SIG-M5 treated with dmso at 0.1 percent for 504 hours (cell line): ENCODE data around the gene DIAPH2.
A peak's percentile ranks its signal among the peaks of the same experiment; 100 is the strongest.

Experiments used
- DNase-seq: peaks from one replicate; lab custom pipeline; 2025; ENCODE audit not compliant: unreplicated experiment; lab: John Stamatoyannopoulos, UW

Gene DIAPH2

DNA sequence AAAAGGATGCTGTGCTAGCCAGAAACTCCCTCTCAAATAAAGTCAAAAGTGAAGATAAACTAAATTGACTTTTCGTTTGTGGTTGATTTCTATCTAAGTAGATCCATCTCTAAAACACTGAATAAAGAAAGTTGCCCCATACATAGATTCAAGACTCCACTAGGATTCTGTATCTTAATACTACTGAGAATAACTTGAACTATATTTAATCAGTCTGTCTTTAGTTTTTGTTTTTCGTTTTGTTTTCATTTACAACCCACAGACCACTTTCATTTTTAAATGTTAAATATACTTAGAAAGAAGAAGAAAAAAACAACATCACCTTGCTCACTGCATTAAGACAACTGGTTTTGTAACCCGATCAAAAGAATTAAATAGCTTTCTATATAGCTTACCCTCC is 854.1 kb downstream of the DIAPH2 start:
- DNase-seq = no peak

DNA sequence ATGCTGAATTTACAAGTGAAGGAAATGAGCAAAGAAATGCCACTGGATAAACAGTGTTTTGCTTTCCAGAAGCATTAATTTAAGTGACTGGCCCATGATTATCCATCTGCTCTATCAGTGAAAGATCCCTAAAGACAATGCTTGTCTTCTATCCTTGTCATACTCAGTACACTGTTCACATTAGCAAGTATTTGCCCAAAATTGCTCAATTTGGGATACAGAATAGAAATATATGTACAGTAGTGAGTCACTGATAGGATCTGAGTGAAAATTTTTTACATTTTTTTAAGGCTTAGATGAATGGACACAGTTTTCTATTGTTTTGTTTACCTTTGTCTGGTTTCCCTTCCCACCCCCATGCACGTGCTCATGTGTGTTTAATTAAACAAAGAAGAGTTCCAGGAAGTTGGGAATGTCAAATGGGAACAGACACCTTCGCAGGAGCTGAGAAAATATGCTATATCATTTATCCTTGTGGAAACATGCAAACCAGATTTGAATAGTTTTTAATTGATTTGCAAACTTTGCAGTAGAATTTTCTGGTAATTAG is 855.4 kb downstream of the DIAPH2 start:
- DNase-seq = no peak

DNA sequence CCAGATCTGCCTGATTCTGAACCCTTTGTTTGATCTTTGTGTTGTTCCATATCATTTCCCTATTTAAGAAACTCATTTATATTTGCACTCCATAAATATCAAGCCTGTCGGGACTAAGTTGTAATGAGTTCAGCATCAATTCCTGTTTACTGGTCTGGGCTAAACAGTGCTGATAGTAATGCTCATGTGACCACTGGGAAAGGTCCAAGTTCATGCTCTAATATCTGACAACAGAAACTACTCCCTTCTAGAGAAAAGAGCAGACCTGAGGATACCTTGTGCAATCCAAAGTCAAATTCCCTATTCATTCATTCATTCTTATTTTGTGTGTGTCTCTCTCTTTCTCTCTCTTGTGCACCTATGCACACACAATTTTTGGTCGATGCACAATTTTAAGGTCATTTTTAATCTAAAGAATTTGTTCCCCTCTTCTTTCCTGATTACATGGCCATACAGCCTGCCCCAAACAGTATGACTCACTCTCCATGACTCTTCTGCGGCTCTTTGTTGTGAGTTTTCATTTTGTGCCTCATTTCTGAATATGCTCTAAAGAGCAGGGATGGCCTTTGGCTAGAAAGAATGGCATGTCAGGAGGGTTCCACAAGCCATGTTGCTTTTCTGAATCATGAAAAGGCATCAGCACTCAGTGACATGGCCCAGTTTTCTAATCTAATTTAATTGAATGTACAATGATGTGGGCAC is 863.4 kb downstream of the DIAPH2 start:
- no peak for DNase-seq

DNA sequence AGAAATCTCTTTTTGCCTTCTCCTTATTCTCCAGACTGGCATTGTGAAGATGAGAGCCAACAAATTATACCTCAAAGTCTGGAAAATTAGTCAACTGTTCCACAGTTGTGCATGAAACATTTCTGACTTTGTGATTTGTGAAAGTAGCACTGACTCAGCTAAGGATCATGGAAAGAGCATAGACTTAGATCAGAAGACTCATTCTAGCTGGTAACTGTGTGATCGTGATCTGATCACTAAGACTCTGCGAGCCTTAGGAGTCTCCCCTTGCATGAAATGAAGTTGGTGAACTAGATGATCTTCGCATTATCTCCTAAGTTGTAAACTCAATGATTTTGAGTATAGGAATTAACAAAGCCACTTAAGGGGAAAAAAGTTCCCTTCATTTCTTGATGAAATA is 867.2 kb downstream of the DIAPH2 start:
- no peak for DNase-seq

DNA sequence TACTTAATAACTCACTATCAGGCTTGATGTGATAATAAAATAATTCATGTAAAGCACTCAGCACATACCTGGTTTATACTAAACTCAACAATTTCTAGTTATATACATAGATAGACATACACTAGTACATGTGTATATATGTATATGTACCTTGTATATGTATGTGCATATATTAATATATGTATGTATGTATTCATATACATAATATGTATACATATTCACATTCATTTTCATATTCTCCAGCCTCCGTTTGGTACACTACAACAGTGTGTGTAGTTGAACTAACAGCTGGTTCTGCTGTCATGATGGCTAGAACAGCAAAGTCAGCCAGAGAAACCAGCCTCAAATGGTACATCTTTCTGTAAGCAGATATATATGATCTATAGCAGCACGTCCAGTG is 869.2 kb downstream of the DIAPH2 start:
- DNase-seq = no peak

DNA sequence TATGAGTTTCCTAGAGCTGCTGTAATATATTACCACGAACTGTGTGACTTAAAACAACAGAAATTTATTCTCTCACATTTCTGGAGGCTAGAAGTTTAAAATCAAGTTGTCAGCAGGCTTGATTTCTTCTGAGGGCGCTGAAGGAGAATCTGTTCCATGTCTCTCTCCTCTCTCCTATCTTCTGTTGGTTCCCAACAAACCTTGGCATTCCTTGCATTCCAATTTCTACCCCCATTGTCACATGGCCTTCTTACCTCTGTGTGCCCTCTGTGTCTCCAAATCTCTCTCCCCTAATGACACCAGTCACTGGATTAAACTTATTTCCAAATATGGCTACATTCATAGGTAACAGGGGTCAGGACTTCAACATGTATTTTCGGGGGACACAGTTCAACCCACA is 871.7 kb downstream of the DIAPH2 start:
- DNase-seq = no peak

DNA sequence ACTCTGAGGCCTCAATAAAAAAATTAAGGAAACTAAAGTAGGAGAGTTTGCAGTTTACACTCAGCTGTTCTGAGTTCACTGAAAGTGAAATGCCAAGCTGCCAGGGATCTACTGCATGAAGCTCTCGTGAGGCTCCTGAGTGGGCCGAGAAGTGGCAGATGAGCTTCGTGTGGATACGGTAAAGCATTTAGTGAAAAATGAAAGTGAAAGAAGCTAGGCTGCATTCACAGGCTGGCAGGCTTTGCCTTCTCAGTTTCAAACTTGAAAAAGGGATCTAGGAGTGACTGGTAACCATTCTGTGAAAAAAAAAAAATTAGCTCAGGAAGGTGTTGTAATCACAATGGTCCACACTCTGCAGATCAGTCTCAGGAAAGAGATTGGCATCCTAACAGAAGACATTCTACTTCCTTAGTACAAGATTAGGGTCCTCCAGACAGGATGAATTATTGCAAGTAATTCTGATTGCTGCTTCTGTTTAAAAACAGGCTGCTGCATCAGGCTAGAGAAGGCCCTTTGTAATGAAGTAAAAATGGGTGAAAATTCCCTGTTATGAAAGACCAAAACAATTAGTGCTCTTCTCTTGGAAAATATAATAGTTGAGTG is 879.0 kb downstream of the DIAPH2 start:
- DNase-seq = peak; percentile 74

DNA sequence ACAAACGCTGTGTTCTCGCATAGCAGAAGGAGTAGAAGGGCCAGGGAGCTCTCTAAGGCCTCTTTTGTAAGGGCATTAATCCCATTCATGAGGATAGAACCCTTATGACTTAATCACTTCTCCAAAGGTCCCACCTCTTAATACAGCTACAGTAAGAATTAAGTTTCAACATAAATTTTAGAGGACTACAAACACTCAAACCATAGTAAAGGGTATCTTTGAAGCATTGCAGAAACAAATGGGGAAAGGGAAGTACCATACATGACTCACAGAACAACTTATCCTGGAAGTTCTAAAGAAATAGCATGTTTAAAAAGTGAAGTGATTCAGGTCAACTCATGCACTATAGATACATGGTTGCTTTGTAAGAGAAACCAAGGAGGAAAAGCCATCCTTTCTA is 879.9 kb downstream of the DIAPH2 start:
- DNase-seq = peak; percentile 21

DNA sequence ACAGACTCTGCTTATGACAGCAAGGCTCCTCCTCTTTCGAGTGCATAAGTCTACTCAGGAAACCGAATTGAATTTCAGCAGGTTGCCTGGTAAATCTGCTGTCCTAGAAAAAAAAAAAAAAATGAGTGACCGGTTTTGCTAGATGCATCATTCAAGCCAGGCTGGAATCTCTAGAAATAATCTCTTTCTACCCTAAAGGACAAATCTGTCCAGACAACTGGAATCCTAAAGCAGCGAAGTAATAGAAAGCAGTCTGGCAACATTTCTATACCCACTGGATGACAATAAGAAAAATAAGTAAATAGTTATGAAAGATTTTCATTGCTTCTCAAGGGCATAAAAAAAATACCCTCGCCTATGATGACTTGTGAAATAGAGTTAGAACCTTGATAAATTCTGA is 902.5 kb downstream of the DIAPH2 start:
- peak; percentile 33 for DNase-seq

DNA sequence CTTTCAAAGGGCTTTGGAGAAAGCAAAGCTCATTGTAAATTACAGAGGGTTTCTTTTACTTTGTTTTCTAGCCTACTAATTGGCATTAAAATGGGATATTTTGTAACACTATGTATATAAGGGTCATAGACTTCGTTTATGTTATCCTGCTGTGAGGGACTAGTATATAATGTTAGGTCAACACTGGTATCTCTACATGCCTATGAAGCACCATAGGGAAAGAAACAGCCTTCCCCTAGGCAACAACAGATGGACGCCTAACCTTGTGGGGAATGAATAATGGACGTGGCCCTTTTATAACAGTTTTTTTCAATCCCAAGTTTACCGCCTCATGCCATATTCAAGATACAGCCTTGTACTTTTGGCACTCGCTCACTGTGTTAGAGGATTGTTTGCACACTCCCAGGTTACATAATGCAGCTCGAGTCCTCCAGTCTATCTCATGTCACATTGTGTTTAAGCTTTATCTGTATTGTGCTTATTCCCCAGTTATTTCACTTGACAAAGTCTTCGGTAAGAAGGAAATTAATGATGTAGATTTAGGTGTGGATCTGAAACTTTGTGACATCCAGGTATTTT is 910.1 kb downstream of the DIAPH2 start:
- no peak for DNase-seq

DNA sequence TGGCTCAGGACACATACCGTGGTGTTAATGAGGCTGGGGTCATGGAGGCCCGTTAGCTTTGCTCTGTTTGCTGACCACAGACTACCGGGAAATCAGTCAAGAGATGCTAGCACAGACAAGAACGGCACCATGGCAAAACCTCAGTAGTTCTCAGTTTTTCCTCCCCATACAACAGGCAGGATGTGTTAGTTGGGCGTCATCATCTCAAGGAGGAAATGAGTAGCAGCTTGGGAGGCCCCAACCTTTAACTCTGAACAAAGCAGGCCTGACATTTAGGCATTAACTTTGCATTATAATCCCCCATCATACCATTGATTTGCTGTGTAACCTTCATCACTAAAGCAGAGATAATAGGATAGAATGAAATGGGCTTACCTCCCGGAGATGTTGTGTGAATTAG is 913.3 kb downstream of the DIAPH2 start:
- no peak for DNase-seq

DNA sequence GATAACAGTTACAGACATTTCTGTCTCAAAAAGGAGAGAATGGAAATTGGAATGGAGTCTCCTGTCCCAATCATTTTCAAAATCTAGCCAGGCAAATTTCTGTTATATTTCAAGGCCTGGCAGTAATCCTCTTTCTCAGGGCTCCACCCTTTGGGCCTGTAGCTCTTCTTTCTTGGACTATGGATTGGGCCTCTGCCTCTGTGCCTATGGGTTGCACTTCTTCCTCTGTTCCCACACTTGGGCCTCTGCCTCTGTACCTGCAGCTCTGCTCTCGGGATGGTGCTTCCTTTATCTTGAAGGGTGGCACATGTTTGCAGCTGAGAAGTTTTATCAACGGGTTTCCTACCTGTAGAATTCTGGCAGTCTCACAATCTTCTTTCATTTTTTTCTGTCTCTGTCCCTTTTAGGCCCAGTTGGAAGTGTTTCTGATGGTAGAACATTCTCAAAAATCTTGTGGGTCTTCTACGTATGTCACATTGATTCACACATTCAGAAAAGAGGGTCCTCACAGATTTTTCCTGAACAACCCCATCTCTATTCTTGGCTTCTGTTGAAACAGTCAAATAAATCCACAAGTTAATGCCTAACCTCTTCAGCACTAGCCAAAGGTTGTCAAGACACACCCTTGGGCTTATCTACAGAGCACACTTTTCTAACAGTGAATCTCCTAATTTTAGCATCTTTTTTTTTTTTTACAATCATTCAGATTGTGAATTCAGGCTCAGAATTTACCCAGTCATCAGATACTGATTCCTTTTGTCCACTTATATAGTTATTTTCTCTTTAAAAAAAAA is 918.0 kb downstream of the DIAPH2 start:
- DNase-seq = no peak

DNA sequence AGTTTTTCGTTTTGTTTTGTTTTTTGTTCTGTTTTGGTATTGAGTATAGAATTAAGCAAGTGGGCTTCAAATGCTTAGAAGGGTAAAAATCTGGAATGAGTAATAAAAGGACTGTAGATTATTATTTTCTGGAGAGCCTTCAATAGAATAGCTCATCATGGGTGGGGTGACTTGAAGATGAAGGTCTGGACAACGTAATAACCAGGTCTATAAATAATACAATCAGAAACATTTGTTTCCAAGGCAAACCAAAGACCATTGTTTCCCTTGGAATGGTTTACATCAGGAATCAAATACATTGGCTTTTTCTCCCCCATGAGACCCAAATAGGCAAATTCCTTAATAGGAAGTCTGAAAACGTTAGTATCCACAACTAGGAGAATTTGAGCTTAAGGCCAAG is 920.6 kb downstream of the DIAPH2 start:
- DNase-seq = no peak

DNA sequence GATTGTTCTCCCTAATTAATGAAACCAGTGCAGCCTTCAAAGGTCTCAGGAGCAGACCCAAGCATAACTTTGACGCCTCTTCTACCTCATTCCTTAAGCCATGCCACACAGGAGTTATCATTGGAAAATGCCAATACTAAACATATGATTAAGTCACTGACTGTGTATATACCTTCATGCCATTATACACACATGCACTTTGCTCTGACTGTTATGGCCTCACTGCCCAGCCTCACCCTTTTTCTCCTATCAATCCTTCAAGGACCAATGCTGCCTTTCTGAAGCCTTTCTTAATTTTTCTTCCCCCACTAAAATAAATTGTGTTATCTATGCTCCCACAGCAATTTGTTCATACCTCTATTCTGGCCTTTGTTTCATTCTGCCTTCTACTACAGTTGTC is 924.7 kb downstream of the DIAPH2 start:
- no peak for DNase-seq

DNA sequence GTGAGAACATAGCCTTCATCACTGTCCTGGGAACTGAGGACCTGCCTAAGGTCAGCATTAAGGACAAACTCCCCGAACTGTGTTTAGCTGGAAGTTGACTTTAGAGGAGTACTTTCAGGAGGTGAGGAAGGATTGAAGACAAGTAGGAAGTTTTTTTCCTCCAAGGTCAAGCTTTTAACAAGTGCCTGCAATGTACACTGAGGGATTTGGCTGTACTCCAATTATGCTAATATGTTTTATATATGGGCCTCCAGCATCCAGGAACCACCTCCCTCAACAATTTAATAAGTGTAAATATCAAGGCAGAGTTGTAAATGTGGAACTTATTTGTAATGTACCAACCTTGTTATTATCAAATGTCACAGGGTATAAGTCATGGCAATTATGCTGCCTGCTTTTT is 925.3 kb downstream of the DIAPH2 start:
- DNase-seq = no peak

DNA sequence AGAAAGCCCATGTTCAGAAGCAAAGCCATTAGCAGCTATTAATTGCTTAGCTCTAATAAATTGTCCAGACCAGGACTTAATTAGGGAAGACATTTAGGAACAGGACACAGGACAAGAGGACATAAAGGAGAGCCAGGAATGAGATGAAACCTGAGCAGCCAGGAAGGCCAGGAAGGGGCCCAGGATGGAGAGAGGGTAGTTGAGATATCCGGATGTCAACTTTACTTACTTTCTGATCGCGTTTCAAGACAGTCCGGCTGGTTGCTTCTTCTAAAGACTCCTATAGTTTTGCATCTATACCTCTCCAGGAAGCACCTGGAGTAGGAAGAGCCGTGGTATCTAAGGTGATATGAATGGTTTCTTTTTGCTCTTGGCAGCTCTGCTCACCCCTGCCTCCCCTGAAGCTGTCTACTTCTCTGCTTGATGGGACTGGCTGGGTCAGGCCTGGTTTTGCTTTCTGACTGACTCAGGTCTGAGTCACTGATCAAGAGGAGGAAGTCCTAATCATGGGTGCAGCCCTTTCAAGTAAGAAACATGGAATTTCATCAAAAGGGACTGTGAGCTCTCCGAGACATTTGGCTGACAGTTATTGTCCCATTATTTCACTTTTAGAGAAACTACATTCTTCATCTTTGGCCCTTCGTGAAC is 932.4 kb downstream of the DIAPH2 start:
- peak; percentile 8 for DNase-seq

DNA sequence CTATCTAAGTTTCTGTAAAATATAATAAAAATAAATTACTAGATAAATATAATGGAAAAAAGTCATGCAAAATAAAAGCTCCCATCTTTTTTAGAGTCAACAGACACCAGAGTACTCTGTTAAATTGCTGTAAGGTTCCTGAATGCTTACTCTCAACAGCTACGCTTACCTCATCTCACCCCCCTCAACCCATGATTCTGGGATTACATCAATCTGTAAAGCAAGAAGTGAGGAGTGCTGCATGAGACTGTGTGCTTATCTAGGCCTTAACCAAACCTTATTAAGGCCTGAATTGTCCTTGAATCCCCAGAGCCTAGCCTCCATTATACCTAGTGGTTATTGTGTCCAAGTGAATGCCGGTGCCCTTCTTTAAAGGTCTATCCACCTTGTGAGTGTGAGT is 934.9 kb downstream of the DIAPH2 start:
- no peak for DNase-seq

DNA sequence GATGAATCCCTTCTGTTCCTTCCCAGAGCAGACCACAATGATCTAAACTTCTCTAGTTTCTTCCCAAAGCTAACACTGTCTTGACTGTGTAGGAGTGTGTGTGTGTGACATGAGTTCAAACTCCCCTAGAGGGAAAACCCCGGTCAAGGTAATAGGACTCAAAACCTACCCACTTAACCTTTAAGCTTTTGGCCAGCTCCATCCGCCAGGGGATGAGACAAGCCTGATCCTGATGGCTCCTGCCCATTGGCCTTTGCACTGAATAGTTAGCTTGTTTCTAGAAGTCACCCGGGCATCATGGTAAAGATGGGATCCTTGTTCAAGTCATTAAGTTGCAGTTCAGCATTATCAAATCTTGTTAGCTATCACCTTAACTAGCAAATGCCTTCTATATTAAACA is 937.5 kb downstream of the DIAPH2 start:
- no peak for DNase-seq

DNA sequence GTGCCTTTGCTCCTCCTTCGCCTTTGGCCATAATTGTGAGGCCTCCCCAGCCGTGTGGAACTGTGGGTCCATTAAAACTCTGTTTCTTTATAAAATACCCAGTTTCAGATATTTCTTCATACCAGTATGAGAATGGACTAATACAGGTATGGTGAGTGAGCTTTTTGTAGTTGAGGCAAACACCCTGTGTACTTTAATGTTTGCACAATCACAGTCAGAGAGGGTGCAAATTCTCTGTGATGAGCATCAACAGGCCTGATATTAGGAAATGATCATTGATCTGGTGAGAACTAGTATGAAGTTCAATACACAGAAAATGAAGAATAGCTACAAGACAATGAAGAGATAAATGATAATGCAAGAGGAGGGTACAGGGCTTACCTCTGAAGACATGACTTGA is 943.7 kb downstream of the DIAPH2 start:
- no peak for DNase-seq

DNA sequence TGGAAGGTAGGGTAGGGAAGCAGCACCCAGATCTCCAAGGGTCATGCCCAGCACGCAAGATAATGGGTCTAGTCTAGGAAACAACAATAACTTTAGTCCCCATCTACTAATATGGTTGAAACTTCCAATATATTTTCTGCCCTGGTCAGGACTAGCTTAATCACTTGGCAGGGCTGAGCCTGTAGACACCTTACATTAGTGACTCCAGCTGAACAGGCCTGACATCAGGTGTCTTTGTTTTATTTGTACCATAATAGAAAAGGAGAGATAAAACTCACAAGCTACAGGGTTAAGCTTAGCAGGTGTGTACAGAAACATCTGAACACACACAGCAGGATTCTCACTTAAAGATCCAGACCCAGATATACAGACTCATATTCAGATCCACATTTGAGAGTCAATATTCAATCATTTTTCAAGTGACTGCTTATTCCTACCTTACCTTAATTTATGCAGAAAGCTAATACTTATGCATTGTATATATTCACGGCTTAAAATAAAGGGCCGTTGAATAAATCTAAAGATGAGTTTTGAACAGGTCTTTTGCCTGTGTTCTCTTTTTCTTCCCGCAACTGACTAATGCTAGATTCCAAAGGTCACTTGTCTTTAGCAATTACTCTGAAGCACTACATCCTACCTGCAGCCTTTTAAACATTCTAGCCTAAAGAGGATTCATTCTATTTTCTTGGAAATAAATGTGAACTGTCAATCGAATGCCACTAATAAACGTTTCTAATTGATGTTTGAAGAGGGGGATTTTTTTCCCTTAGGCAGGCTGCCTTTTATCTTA is 944.4 kb downstream of the DIAPH2 start:
- no peak for DNase-seq
